NCI-H2196 (cell line): ENCODE data around the gene PLP2.
"Not testable (repeated sequence)": the region's sequence is repeated elsewhere in the genome, so short reads cannot be mapped to it uniquely, and the experiment has no call there.

Experiments used
- DNase-seq: peaks from one replicate; lab custom pipeline; 2025; ENCODE audit not compliant: unreplicated experiment; lab: John Stamatoyannopoulos, UW

Gene PLP2

DNA sequence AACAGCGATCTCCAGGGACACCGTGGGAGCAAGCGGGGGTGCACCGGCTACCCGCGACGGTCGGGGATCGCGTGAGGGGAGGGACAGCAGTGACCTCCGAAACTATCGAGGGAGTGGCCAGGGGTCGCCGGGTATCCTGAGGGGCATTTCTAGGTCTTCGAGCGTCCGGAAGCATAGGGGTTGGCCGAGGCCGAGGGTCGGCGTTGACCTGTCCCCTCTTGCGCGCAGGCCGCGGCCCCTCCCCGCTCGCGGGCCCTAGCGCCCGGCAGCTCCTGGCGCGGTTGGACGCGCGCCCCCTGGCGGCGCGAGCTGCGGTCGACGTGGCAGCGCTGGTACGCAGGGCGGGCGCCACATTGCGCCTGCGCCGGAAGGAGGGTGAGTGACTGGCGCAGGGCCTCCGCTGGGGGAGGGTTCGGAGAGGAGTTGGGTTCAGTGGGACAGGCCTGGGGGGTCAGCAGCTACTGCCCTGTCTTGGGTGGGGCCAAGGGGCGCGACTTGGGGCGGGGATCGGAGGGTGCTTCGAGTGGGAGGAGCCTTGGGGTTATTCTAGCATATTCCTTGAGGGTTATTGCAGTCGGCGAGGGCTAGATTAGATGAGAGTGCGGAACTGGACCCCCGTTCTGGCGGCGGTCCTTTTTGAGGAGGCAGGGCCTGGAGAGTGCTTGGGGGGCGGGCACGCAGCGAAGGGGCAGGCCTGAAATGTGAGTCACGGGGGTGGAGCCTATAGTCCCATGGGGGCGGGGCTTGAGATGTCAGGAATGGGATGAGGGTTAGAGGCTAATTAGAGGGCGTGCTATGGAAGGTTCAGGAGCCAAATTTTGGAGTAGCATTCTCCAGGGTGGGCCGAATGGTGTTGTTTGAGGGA lies 7.9 kb upstream of the PLP2 start:
- DNase-seq: peak; percentile 84

GRCh38 chrX:49164589-49165360 lies 6.9 kb upstream of the PLP2 start:
- DNase-seq: no peak

DNA sequence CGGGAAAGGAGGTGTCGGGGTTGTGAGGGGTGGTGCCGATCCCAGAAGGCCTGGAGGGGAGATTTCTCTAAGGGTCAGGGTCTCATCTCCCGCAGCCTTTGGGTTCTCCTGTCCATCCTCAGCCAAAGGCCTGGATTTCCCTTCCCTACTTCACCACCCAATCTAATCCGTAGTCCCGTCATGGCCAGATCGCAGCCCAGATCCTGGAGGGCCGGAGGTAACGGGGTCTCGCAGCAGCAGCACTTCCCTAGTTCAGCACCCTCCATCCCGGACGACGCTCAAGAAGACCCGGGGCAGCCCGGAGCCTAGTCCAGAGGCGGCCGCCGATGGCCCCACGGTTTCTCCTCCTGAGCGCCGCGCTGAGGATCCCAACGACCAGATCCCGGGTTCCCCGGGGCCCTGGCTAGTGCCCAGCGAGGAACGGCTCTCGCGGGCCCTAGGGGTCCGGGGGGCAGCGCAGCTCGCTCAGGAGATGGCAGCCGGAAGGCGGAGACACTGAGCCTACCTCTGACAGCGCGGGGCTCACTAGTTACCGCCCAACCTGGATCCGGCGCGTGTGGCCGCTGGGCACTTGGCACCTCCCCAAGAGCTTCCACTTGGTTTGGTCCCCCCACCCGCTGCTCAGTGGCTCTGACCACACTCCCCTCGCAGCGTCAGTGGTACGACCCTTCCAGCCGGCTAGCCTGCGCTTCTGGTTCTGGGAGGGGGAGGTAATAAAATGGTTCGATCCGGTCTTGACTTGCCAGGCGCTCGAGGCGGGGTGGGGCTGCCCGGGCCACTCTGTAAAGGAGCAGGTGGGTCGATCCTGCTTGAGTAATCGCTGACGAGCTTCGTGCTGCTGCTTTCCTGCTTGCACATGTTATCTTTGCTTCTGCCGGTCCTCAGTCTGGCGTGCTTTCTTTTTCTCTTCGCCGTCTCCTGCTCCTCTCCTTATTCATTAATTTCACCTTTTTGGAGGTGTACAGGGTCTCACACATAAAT lies 5.5 kb upstream of the PLP2 start:
- DNase-seq: peak; percentile 88

DNA sequence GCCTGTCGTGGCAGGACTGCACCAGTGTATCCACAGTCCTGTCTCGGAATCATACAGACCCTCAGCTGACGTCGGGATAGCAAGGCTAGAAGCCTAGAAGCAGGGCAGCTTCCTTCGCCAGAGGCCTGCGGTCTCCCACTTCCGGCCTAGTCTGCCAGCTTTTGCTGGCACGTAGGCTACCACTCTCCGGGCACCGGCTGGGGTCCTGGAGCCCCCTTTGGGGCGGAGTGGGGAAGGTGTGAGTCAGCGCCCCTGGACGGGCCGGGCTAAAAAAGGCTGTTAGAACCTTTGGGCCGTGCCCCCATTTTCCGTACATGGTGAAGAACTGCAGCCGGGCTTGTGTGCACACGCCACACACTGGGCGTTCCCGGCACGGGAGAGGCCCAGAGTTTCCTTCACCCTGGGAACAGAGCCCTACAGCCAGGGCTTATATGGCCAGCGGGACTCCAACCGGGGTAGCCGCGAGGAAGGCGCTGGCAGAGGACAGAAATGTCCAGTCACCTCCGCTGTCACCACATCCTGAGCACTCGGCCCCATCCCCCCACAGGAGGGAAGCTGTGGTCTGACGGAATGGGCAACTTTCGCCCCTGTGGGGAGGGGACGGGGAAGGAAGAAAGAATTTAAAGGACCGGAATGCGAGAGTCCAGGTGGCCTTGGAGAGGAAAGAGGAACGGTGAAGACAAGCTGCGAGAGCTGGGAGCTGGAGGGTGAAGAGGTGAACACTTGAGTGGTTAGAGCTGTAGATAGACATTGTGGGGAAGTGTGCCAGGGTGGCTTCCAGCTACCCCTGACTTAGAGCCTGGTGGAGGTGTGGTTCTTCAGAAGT lies 4.6 kb upstream of the PLP2 start:
- peak; percentile 47 for DNase-seq

DNA sequence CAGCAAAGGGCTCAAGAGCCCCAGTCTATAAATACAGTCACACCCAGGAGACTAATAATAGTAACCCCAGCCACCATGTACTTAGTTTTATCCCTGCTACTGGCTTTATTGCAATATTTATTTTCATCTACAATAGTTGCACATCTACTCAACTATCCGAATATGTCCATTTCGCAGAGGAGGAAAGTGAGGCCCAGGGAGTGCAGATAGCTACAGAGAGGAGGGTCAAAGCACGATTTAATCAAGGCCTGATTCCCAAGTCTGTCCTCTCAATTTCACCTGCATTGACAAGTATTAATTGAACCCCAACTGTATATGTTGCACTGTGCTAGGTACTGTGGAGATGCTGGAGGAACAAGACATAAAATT lies 4.0 kb upstream of the PLP2 start:
- no peak for DNase-seq

DNA sequence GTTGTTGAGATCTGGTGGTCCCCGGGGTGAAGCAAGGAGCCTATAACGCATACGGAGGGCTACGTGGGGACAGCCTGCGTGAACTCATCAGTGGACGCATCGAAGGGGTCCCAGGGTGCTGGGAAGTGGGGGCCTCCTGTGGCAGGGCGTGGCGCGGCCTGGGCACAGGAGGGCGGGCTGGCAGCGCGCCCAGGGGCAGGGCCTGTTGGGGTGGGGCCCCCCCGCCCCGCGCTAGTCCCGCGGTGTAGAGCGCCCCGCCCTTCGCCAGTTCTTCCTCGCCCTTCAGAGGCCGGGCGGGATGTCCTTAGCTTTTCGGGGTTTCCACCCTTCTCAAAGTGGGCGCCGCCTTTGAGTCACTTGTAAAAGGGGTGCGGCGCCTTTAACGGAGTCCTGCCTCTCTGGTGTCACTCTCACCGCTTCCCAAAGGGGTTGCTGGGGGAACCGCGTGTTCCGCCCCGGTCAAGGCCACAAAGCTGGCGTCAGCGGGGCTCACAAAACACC lies 632 bp downstream of the PLP2 start:
- peak; percentile 46 for DNase-seq

DNA sequence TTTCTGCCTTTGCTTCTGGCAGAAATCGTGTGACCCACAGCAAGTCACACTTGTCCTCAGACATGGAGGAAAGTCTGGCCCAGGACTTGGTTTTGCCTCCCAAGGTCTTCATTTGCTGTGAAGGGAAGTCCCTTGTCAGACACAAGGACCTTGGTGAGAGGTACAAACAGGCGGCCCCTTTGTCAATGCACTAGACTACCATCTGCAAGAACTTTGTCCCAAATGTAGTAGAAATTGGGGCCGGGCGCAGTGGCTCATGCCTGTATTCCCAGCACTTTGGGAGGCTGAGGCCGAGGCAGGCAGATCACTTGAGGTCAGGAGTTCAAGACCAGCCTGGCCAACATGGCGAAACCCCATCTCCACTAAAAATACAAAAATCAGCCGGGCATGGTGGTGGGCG lies 1.8 kb downstream of the PLP2 start:
- not testable (repeated sequence) for DNase-seq

DNA sequence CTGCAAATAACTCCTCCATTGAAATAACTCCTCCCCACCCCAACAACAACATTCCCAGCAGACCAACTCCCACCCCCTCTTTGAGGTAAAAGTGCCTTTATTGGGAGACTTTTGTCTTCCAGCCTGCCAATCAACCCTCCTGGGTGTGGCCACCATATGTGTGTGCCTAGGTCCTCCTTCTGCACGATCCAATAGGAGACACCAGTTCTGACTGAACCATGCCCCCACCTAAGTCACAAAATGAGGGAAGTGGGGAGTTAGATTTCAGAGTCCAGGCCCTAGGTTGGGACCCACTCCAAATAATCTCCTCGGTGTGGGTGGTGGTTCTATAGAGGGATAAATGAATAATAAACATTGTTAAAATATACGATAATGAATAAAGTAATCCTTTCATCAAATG lies 3.0 kb downstream of the PLP2 start:
- DNase-seq: peak; percentile 26

- no peak for DNase-seq
Observed at GRCh38 chrX:49175435-49176274, 4.0 kb downstream of the PLP2 start.

- no peak for DNase-seq
Observed at GRCh38 chrX:49176421-49177326, 5.0 kb downstream of the PLP2 start.

GRCh38 chrX:49177338-49177833 lies 5.7 kb downstream of the PLP2 start:
- DNase-seq: no peak

DNA sequence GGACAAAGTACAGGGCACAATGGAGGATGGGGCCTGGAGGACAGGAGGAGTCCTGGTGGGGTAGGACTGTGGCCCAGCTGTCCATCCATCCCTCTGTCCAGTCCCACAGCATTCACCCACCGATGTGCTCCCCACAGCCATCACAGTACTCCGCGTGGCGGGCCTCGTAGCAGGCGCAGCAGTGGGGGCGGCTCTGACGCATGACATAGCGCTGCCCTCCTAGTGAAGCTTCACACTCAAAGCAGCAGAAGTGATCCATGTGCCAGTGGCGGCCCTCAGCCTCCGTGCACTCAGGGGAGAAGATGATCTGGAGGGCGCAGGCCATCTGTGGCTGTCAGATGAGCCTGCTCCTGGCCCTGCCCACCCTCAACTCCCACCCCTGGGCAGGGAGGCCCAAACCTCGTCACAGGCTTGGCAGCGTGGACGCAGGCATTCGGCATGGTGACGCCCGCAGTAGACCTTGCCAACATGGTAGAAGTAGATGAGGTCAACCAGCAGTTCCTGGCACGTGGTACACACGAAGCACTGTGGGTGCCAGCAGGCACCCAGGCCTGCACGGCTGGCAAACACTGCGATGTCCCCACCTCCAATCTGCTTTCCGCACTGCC lies 6.3 kb downstream of the PLP2 start:
- no peak for DNase-seq

- DNase-seq: no peak
Observed at GRCh38 chrX:49178537-49178936, 6.8 kb downstream of the PLP2 start.

DNA sequence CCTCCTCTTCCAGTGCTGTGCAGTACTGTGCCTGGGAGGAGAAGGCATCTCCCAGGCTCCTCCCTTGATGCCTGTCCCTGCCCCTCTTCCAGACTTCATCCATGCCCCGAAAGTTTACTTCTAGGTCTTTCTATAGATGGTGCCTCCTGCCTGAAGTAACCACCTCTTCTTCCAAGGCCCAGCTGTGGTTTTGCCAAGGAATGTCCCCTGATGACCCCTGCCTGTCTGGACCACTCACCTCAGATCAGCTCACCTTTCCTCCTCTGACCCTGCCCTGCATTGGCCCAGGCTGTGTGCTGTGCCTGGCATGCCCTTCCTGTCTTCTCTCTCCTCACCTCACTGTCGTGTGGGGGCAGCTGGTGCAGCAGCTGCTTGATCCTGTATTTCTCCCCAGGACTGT lies 7.7 kb downstream of the PLP2 start:
- no peak for DNase-seq

DNA sequence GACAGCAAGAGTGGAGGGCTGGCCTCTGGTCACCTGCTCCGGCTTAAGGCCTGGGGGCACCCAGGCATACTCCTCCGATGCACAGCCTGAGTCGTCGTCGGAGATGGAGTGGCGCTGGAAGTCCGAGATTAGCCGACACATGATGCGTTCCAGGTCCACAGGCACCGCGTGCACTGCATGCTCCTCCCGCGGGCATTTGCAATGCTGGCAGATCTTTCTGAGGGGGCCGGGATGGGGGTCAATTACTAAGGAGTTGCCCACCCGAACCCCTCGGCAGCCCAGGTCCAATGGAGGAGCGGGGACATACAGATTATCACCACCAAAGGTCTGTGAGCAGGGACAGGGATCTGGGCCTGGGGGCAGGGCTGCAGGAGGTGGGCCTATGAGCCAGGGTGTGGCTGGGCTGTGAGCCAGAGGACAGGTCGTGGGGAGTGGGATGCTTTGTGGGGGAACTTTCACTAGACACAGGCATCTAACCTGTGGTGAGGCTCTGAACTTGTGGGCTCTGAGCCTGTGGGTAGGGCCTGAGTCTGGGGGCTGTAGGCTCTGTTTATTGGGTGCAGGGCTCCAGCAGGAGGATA lies 12.1 kb downstream of the PLP2 start:
- no peak for DNase-seq

- peak; percentile 87 for DNase-seq
Observed at GRCh38 chrX:49184294-49185281, 12.9 kb downstream of the PLP2 start.
